HEK293 (cell line): Measurements from ENCODE around the gene CHAC1.

Source experiments
- HOXA7 ChIP-seq: sonication (generic); formaldehyde crosslinking; IDR thresholded peaks from 2 replicates; pipeline ENCODE4 v1.8.1; 2022; ENCODE audit warnings: missing genetic modification reagents, borderline replicate concordance
- TF ChIP-seq, protein P1 (sequence below): fragments of 450-650 bp; formaldehyde crosslinking; IDR thresholded peaks from 2 replicates; pipeline ENCODE4 v1.5.1; 2016; ENCODE audit warnings: missing biosample characterization, missing genetic modification characterization

GRCh38 chr15:40932156-40932555, 21.1 kb upstream of the CHAC1 start:
- TF ChIP-seq, protein P1, sequence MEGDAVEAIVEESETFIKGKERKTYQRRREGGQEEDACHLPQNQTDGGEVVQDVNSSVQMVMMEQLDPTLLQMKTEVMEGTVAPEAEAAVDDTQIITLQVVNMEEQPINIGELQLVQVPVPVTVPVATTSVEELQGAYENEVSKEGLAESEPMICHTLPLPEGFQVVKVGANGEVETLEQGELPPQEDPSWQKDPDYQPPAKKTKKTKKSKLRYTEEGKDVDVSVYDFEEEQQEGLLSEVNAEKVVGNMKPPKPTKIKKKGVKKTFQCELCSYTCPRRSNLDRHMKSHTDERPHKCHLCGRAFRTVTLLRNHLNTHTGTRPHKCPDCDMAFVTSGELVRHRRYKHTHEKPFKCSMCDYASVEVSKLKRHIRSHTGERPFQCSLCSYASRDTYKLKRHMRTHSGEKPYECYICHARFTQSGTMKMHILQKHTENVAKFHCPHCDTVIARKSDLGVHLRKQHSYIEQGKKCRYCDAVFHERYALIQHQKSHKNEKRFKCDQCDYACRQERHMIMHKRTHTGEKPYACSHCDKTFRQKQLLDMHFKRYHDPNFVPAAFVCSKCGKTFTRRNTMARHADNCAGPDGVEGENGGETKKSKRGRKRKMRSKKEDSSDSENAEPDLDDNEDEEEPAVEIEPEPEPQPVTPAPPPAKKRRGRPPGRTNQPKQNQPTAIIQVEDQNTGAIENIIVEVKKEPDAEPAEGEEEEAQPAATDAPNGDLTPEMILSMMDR (tag by site-specific recombination): no peak
- no peak for TF ChIP-seq HOXA7
